Immature natural killer cell (primary cell): ENCODE measurements around the gene MTHFD1. TPM values are rescaled to one million over a fixed set of nuclear protein-coding genes. Genes with fewer than 3 reads are reported as not detected.

ENCODE experiments used
- polyA plus RNA-seq, 3 donors: library from polyadenylated mRNA; unstranded; fragments of 300-500 nt; fragmentation: Illumina TruSeq; gene quantifications; one replicate each; pipeline ENCODE4 v1.2.3, GENCODE V29; 2021

The MTHFD1 gene
- polyA plus RNA-seq, 3 donors from 2014 or later: 28.0 to 49.0 (median 42.7) TPM

Other genes starting within 250 kb of the MTHFD1 start
- under 1 TPM in 2 of 3 donors, not detected in 1; 0.12 to 0.32 TPM for gene ESR2, start 94.0 kb upstream of the MTHFD1 start, polyA plus RNA-seq
- 1 to 10 TPM; 1.5 to 5.8 (median 4.2) TPM for gene AKAP5, start 77.1 kb downstream of the MTHFD1 start, polyA plus RNA-seq
- 10 to 100 TPM in 2 of 3 donors, 1 to 10 TPM in 1; 9.9 to 23.1 (median 15.3) TPM for gene ZBTB25, start 115.5 kb downstream of the MTHFD1 start, polyA plus RNA-seq
- 100 to 1,000 TPM in 1 of 3 donors, 10 to 100 TPM in 2; 53.5 to 123 (median 70.9) TPM for gene ZBTB1, start 116.4 kb downstream of the MTHFD1 start, polyA plus RNA-seq
- 1 to 10 TPM in 1 of 3 donors, under 1 TPM in 2; 0.11 to 1.2 (median 0.73) TPM for gene HSPA2, start 152.4 kb downstream of the MTHFD1 start, polyA plus RNA-seq
- under 1 TPM in 2 of 3 donors, not detected in 1; 0.47 to 0.81 TPM for gene PPP1R36, start 161.6 kb downstream of the MTHFD1 start, polyA plus RNA-seq